ENCODE data around the gene POC1B.

DNA sequence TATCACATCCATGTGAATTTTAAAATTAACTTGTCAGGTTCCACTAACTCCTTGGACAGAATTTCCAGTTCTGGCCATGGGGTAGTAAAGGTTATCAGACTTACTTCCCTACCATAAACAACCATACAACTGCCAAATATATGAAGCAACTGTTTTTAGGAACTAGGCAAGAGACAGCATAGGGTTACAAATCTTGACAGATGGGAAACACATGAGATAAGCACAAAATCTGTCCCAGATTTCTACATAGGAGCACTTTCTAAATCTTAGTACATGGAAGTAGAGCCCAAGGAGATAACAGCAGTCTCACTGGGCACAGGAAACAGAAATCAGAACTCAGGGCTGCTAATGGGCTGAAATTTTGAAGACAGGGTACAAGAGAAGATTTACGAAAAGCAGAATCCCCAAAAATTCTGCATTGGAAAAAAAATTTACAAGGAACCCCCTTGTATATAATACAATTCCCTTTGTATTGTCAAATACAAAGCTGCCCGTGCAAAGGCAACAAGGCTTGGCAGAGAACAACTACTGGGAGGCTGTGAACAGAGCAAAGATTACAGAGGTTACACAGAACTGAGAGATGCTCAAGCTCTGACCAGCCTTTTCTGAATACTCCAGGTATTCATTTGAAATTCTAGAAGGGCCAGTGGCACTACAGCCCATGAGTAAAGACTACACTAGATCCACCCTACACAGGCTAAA, 44.5 kb downstream of the POC1B start:
- no peak for TF ChIP-seq EZH2 (IDR thresholded peaks at IDR 0.05; ENCODE audit: low read length)
- TF ChIP-seq, protein P1, sequence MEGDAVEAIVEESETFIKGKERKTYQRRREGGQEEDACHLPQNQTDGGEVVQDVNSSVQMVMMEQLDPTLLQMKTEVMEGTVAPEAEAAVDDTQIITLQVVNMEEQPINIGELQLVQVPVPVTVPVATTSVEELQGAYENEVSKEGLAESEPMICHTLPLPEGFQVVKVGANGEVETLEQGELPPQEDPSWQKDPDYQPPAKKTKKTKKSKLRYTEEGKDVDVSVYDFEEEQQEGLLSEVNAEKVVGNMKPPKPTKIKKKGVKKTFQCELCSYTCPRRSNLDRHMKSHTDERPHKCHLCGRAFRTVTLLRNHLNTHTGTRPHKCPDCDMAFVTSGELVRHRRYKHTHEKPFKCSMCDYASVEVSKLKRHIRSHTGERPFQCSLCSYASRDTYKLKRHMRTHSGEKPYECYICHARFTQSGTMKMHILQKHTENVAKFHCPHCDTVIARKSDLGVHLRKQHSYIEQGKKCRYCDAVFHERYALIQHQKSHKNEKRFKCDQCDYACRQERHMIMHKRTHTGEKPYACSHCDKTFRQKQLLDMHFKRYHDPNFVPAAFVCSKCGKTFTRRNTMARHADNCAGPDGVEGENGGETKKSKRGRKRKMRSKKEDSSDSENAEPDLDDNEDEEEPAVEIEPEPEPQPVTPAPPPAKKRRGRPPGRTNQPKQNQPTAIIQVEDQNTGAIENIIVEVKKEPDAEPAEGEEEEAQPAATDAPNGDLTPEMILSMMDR (optimal IDR thresholded peaks at IDR 0.05 in 1 of 3, IDR thresholded peaks at IDR 0.05 in 1 of 3, conservative IDR thresholded peaks at IDR 0.05 in 1 of 3; ENCODE audit: extremely low read depth in 1 of 3, insufficient read depth in 2 of 3, low read length in 3 of 3), result no peak

Measured in keratinocyte (primary cell).